Type B pancreatic cell (in vitro differentiated cells): ENCODE results near the gene PDE8B. TPM values are rescaled to one million over a fixed set of nuclear protein-coding genes. Genes with fewer than 3 reads are reported as not detected.
A peak's percentile ranks its signal among the peaks of the same experiment; 100 is the strongest.

Experiments
- DNase-seq: peaks from one replicate; pipeline ENCODE4 v3.0.0; 2021; ENCODE audit warnings: mixed read lengths; ENCODE audit not compliant: unreplicated experiment; ENCODE audit errors: extremely low spot score
- H3K27ac Mint-ChIP-seq: 2 replicates; pipeline ENCODE4 v1.8.0; 2021; ENCODE audit warnings: mild to moderate bottlenecking, mixed read lengths
- H3K27me3 Mint-ChIP-seq: 2 replicates; pipeline ENCODE4 v1.8.0; 2021; ENCODE audit warnings: mixed read lengths
- H3K36me3 Mint-ChIP-seq: 2 replicates; pipeline ENCODE4 v1.8.0; 2021; ENCODE audit warnings: mixed read lengths
- H3K4me1 Mint-ChIP-seq: one replicate; pipeline ENCODE4 v1.8.0; 2021; ENCODE audit warnings: mixed read lengths; ENCODE audit not compliant: unreplicated experiment
- H3K4me3 Mint-ChIP-seq: 2 replicates; pipeline ENCODE4 v1.8.0; 2021; ENCODE audit warnings: mild to moderate bottlenecking, mixed read lengths
- H3K9me3 Mint-ChIP-seq: 2 replicates; pipeline ENCODE4 v1.8.0; 2021; ENCODE audit warnings: mixed read lengths
- CTCF ChIP-seq: fragments of 200-600 bp; sonication (generic); conservative IDR thresholded peaks from 2 replicates; pipeline ENCODE4 v1.5.0; 2021; ENCODE audit warnings: antibody characterized with exemption, mild to moderate bottlenecking
- total RNA-seq: library from RNA; stranded (reverse); gene quantifications from 2 replicates; pipeline ENCODE4 v1.2.1, GENCODE V29; 2021; ENCODE audit warnings: low replicate concordance

Gene PDE8B
- total RNA-seq, 1 donor from 2014 or later = 16.7 TPM

GRCh38 chr5:77174526-77174925, 36.0 kb upstream of the PDE8B start:
- peaks cover 3% of the 10 kb centered on the region for H3K4me1 Mint-ChIP-seq
- no peak for DNase-seq
- peaks cover 14% of the 10 kb centered on the region for H3K27me3 Mint-ChIP-seq
- no peaks in the 10 kb centered on the region for H3K36me3 Mint-ChIP-seq
- TF ChIP-seq CTCF = no peak
- H3K4me3 Mint-ChIP-seq = no peak overlapping the region
- H3K27ac Mint-ChIP-seq = no peak overlapping the region
- H3K9me3 Mint-ChIP-seq = no peaks in the 10 kb centered on the region

GRCh38 chr5:77175231-77175630, 35.2 kb upstream of the PDE8B start:
- DNase-seq = no peak
- TF ChIP-seq CTCF = no peak
- Mint-ChIP-seq H3K4me1 (no peaks in the 10 kb centered on the region), H3K27ac (no peak overlapping the region), H3K9me3 (no peaks in the 10 kb centered on the region), H3K4me3 (no peak overlapping the region), H3K36me3 (no peaks in the 10 kb centered on the region), H3K27me3 (peaks cover 20% of the 10 kb centered on the region)

GRCh38 chr5:77176429-77176828, 34.1 kb upstream of the PDE8B start:
- no peak for DNase-seq

GRCh38 chr5:77177576-77177975, 32.9 kb upstream of the PDE8B start:
- Mint-ChIP-seq H3K36me3 (no peaks in the 10 kb centered on the region), H3K9me3 (no peaks in the 10 kb centered on the region), H3K27me3 (peaks cover 40% of the 10 kb centered on the region), H3K4me3 (no peak overlapping the region), H3K4me1 (no peaks in the 10 kb centered on the region), H3K27ac (no peak overlapping the region)
- no peak for DNase-seq
- no peak for TF ChIP-seq CTCF

More at GRCh38 chr5:77176429-77176828, 34.1 kb upstream of the PDE8B start:
- Mint-ChIP-seq H3K4me3 (no peak overlapping the region), H3K36me3 (no peaks in the 10 kb centered on the region), H3K9me3 (no peaks in the 10 kb centered on the region), H3K27ac (no peak overlapping the region), H3K4me1 (no peaks in the 10 kb centered on the region), H3K27me3 (peaks cover 30% of the 10 kb centered on the region)
- TF ChIP-seq CTCF = no peak

GRCh38 chr5:77180167-77181081, 30.1 kb upstream of the PDE8B start:
- H3K4me3 Mint-ChIP-seq = peak overlapping the region; percentile 85
- H3K36me3 Mint-ChIP-seq = no peaks in the 10 kb centered on the region
- TF ChIP-seq CTCF = no peak
- H3K4me1 Mint-ChIP-seq = no peaks in the 10 kb centered on the region
- no peak overlapping the region for H3K27ac Mint-ChIP-seq
- no peaks in the 10 kb centered on the region for H3K9me3 Mint-ChIP-seq
- peaks cover 50% of the 10 kb centered on the region for H3K27me3 Mint-ChIP-seq
- DNase-seq = no peak
